HG03095 (cell line): ENCODE data around the gene BRD7.

ENCODE experiments used
- ATAC-seq: cut with Tn5 transposase; IDR thresholded peaks from one replicate; pipeline ENCODE4 v1.9.1; 2021; ENCODE audit warnings: moderate library complexity; ENCODE audit not compliant: unreplicated experiment

BRD7 gene

DNA sequence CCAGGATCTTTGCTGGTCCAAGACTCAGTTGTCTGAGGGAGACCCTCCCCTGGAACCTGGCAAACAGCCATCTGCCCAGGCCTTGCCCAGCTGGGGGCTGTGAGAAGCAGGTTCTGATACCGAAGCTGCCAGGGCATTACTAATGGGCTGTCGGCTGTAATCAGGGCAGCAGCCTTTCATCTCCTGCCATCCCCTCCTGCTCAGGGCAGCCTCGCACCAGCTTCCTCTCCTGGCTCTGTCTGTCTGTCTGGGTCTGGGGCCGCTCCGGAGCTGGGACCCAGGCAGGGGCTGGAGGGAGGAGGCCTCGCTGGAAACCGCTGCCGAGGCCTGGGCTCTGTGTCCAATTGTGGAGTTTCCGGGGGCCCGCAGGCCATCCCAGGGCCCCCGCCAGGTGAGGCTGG, 21.6 kb upstream of the BRD7 start:
- no peak for ATAC-seq

DNA sequence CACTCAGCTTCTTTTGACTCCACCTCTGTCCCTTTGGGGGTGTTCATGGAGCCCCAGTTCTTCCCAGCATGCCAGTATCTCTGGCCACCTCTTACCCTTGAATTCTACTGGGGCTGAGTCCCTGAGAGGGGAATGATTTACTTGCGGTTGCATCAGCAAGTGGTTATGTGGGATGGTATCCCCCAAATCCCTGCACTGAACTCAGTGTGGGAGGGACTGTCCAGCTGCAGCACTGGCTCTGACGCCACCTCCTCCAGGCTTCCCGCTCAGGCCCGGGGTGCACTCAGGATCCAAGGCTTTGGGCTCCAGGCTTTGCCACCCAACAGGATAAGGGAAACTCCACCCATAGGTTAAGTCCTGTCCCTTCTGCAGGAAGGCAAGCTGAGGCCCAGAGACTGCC, 21.1 kb upstream of the BRD7 start:
- no peak for ATAC-seq

DNA sequence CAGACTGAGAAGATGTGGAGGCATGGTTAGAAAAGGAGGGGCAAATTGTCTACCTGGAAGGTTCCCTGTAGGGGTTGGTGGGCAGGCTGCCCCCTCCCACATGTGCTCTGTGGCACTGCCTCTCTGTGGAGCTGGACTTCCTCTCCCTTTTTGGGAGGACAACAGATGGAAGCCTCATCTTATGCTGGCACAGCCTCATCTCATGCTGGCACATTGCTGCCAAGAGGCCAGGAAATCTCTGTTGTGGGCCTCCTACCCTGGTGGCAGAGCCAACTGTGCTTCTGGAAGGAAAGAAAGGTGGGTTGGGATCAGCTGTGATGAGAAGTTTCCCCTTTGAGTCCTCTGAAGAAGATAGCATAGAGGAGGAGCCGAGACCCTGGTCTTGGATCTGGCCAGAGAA, 19.7 kb upstream of the BRD7 start:
- no peak for ATAC-seq

DNA sequence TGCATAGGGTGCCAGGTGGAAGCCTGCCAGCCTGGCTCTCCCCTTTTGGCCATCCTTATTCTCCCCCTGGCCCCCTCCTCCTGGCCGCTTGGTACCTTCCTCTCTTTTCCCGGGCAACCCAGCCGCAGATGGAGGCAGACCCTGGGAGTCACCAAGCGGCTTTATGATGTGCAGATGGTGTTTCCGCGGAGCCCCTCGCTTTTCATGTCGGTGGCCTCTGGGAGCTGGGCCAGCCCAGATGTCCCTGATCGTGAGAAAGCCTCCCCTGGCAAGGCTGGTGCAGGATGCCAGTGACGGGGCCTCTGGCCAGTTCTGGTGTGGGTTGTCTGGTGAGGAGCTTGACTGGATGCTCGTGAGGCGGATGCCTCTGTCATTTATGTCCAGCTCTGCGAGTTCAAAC, 18.0 kb upstream of the BRD7 start:
- no peak for ATAC-seq

DNA sequence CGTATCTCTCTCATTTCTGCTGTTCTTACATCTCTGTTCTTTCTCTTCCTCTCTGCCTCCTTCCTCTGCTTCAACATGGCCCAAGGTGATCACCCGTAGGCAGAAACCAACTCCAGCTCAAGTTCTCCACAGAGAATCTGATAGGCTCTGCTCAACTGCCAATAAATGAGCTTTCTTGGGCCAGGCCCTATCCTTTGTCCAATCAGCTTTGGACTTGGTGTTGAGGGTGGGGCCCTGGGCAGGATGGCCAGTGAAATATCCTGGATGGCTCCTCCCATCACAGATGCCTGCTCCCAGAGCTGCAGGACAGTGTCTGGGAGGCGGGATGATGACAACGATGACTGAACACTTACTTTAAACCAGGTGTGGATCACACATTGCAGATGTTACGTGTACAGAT, 17.4 kb upstream of the BRD7 start:
- no peak for ATAC-seq

DNA sequence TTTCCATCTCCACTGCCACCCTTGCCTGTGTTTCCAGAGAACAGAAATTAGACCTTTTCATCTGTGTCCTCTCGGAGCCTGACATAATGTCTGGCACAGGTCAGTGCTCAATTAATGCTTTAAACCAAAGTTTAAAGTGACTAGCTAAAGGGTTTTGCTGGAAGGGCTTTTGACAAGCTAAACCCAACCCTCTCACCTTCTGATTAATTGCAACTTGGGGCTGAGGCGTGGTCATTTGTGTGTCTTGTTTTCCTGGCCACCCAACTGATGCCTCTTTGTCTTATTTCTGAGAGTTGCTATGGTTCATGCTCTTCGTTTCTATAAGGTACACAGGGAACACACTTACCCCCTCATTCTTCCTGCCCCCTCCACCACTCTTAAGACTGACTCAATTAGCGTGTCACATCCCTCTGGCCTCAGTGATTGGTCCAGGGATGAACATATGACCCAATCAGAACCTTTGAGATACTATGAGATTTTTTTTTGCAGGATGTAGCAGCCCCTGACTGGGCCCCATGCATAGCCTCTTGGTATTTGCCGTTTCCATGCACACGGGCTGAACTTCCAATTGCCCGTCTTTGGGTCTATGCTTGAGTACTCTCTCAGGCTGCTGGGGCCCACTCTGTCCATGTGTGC, 15.8 kb upstream of the BRD7 start:
- ATAC-seq = no peak

DNA sequence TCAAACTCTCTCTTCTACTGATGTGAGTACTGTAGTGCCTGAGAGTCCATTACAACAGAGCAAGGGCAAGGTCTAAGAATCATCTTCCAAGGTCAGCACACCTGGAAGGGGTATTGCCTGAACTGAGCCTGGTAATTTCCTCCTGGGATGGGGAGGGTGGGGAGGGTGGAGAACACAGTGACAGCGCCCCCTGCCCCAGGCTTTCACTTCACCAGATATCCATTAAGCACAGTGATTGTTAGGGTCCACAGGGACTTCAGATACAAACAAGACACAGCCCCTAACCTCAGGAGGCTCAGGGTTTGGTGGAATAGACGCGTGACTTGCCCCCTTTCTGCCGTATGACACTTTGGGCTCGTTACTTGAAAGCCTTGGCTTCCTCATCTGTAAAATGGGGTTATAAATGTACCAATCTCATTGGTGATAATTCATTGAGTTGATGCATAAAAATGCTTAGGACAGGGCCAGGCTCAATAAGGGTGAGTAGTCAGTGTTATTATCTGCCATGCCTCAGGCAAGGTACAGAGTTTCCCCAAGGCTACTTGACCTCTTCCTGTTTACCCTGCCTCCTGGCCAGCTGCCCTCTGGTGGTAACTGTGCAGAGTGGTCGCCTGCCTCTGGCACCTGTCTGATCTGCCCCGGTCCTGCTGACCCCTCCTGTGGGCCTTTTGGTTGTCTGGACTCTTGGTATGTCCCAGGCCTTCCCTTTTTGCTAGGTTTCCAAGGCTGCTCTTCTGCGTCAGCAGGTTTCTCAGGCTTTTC, 13.1 kb upstream of the BRD7 start:
- ATAC-seq = no peak

DNA sequence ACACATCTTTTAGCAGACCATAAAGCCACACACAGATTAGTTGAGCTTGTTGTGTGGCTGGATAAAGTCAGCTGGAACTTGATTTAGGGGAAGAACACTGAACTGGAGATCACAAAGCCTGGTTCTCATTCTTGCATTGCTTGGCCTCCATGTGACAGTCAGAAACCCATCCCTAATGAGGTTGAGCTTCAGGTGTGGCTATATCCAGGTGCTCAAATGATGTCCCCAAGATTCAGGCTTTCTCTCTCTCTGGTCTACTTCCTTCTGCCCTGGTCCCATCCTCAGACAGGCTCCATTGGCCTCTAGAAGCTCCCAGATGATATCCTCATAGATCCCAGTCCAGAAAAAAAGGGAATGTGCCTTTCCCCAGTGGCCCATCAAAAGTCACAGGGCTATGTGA, 9.6 kb upstream of the BRD7 start:
- no peak for ATAC-seq

DNA sequence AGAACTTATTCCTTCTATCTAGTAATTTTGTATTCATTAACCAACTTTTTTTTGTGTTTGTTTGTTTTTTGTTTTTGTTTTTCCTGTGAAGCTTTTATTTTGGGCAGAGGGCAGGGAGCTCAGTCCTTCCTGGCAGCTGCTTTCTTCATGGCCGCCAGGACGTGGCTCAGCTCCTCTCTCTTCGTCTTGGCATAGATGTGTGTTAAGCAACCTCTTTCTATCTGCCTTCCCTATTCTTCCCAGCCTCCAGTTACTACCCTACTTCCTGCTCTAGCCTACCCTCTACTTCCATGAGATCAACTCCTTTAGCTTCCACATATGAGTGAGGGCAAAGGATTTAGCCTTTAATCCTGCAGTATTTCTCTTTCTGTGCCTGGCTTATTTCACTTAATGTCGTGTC, 8.2 kb upstream of the BRD7 start:
- no peak for ATAC-seq

DNA sequence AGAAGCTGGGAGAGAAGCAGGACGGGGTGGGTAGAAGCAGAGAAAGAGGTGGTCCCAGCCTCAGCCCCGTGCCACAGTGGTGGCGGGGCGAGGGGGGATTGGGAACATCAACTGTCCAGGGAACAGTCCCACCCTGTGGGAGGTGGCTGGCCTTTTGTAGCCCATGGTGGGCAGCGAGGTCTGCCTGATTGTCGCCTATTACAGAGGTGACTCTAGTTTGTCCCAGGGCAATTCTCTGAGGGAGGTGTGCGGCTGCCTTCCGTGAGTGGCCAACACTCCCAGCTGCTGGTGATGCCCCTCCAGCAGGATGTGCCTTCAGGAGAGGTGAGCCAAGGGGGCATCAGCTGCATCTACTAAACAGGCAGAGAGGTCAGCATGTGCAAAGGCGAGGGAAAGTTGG, 5.0 kb upstream of the BRD7 start:
- ATAC-seq = no peak

DNA sequence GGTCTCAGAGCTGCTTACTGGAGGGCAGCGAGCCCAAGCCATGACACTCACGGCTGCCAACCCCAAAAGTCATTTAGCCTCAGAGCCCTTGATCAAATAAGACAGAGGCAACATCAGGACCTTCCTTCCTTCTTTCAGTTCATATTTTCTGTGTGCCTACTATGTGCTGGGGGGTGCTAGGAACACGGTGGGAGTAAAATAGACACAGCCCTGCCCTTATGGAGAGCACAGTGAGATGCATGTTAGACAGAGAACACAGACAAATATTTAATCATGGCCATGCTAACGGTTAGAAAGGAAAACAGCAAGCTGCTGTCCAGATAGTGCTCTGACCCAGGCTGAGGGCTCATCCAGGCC, 4.5 kb upstream of the BRD7 start:
- no peak for ATAC-seq

DNA sequence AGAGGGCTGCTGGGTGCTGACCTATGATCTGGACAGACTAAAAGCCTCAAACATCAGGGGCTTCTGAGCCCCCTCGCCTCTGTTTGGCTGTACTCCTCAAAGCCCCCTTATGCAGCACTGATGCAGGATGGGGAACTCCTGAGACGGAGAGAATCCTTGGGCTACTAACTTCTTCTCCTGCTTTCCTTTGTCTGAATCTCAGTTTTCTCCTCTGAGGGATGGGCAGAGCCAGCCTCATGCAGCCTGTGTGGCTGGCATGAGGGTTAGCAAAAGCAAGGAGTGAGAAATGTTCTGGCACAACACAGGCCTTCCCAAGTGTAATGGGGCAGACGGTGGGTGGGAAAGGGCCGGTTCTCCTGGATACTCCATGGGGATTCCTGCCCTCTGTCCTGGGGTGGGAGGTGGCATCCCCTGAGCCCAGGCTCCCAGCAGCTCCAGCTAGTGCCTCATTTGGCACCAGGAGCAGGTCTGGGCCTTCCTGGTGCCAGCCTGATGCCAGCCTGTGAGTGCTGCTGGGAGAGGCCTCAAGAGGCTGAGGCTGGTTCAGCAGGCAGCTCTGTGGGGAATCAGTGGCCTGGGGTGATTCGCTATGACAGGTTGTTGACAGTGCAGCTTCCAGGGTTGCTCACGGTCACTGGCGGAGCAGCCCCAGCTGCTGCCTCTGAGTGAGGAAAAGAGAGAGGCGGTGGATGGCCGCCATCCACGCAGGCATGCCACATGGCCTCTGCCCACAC, 4.0 kb upstream of the BRD7 start:
- ATAC-seq = no peak

DNA sequence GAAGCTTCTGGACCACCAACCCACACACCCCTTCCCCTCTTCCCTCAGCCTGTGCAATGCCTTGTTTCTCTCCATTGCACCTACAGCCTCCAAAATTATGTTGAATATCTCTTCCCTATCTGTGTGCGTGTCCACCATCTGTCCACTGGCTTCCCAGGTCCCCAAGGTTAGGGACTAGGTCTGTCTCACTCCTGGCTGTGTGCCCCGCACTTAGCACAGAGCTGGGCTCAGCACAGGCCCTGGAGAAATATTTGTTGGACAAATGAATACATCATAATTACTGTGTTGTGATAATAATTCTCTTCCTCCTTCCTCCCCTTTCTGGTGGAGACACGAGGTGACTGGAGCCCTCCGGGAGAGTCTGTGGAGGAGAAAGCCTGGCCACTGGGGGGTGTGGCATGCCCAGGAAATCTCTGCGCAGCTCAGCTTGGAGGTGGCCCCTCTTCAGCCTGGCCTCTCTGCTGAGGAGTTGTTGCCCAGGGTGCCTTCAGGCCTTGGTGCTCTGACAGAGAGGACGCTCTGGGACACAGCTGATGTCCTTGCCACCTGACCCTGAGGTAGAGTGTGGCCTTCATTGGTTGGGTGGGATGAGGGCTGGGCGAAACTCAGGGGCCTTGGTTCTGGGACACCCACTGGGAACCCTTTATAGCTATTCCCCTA, 3.3 kb upstream of the BRD7 start:
- ATAC-seq = no peak

DNA sequence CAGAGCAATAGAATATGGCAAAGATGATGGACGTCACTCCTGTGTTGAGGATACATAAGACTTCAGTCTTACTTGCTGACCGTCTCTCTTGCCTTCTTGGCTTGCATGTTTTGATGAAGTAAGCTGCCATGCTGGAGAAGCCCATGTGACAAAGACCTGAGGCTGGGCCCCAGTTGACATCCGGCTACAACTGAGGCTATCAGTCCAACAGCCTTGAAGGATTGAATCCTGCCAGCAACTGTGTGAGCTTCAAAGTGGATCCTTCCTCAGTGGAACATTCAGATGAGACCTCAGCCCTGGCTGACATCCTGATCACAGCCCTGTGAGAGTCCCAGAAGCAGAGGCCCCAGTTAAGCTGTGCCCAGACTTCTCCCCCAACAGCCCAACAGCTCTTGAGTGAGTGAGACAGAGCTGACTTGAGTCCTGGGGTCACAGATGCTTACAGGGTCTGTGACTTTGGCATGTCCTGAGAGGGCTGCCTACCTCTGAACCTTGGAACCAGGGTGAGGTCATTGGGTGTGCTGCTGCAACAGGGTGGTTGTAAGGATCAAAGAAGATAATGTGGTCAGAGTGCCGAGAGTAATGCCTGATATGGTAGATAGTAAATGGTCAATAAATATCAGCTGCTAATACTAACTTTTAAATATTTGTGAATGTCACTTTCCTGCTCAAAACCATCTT, 2.4 kb upstream of the BRD7 start:
- ATAC-seq = no peak

DNA sequence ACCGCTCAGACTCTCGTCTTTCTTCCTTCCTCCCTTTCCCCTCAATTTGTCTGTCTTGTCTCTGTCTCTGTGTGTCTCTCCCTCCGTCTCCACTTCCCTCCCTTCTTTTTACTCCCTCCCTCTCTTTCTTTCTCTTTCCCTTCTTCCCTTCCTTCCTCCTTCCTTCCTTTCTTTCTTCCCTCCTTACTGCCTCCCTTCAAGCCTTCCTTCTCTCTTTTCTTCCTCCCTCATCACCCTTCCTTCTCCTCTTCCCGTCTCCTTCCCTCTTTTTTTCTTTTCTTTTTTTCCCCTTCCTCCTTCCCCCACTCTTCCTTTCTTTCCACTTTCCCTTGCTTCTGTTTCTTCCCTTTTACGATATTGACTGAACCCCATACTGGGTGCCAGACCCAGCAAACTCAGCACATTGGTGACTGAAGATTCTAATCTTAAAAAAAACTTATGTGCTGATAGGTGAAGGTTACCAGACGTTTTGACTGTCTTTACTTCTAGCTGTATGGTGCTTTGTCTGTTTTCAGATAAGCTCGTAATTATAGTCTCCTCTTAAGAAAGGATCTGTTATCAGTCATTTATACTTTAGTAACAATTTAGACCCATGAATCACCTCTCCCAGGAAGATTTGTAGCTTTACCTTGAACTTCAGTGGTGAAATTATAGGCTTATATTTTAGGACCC, 481 bp upstream of the BRD7 start:
- no peak for ATAC-seq

DNA sequence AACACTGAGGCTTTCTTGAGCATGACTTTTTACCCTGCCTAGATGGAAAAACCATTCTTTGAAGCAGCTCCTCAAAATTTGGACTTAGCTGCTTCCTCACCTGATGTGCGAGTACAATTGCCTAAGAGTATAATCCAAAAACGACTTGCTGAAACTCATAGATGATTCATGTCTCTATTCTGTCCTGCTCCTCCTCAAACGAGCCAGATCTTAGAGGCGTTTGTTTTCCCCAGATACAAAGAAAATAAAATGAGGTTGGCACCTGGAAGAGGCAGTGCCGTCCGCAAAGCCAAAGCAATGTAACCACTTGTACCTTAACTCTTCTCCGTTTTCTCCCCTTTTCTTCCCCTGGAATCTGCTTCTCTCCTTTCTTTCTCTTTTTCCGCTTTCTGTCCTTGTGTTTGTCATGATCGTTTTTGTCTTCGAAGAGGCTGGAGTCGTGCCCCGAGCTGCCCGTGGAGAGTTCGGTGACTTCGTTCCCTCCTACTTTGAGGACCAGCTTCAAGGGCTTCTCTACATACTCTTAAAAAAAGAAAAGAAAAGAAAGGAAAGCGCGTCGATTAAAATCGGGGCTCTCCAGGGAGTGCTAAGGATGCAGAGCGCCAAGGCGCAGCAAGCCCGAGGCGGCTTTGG, 895 bp downstream of the BRD7 start:
- no peak for ATAC-seq

DNA sequence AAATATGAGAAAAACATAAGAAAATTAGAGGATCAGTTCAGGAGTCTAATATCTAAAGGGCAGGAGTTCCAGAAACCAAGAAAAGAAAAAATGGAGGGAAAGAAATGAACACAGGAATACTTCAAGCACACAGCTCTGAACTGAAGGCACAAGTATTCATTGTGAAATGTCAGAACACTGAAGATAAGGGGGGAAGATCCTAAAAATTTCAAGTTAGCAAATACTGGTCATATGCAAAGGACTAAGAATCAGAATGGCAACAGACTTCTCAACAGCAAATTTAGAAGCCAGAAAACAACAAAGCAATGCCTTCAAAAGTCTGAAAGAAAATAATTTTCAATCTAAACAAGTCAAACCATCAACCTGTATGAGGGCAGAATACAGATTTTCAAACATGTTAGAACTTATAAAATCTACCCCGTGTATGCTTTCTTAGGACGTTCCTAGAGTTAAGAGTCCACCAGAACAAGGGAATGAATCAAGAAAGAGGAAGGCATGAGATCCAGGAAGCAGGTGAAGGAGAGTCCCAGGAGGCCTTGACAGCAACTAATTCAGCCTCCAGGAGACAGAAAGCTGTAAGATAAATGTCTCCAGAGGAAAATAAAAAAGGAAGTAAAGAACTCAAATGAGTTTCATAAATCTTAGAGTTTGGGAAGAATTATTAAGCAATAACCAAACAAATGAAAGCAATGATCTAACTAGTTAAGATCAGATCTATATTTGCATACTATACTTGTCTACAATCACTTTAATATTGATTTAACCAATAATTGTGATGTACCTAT, 2.8 kb downstream of the BRD7 start:
- ATAC-seq = no peak

DNA sequence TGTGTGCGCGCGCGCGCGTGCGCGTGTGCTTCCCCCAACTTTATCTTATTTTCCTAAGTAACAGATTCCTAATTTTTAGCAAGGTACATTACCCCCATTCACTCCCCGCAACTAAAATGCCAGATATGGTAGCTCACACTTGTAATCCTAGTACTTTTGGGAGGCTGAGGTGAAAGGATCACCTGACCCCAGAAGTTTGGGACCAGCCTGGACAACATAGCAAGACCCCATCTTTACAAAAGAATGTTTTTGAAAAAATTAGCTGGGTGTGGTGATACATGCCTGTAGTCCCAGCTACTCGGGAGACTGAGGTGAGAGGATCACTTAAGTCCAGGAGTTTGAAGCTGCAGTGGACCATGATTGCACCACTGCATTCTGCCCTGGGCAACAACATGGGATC, 5.1 kb downstream of the BRD7 start:
- ATAC-seq = no peak

DNA sequence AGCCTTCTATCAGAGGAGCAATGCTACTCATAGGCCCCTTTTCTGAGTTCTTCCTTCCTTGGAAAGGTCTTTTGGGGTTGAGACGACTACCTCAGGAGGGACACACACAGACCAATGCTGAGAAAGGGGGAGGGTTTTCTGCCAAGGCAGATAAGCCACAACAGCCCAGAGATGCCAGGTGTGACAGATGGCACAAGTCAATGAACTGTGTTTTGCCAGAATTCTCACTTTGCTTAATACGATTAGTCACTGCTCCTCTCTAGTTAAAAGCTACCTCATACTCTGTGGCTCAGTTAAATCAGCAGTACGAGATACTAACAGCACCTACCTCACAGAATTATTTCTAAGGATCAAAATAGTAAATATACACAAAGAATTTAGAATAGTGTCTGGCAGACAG, 8.0 kb downstream of the BRD7 start:
- ATAC-seq = no peak
